Stimulated activated CD8-positive, alpha-beta memory T cell treated with anti-CD3 and anti-CD28 coated beads, Interleukin-7, amount 100 ng/mL, for 24 hours (primary cell): Measurements from ENCODE around the gene NFATC4.
"Not testable (repeated sequence)": the region's sequence is repeated elsewhere in the genome, so short reads cannot be mapped to it uniquely, and the experiment has no call there.

Source experiments
- DNase-seq: peaks from one replicate; pipeline ENCODE4 v3.0.0-alpha.2; 2020; ENCODE audit warnings: low read depth

The NFATC4 gene

GRCh38 chr14:24339284-24340151 is 28.5 kb upstream of the NFATC4 start, which contains the start of gene RIPK3:
Gene RIPK3, minus strand, starts transcription at chr14:24339991. Its CDS starts 165 bp downstream, at chr14:24339826.
- DNase-seq: no peak

- no peak for DNase-seq
Measured at GRCh38 chr14:24340606-24341005, 27.4 kb upstream of the NFATC4 start.

- DNase-seq: no peak
Measured at GRCh38 chr14:24342889-24343288, 25.1 kb upstream of the NFATC4 start.

DNA sequence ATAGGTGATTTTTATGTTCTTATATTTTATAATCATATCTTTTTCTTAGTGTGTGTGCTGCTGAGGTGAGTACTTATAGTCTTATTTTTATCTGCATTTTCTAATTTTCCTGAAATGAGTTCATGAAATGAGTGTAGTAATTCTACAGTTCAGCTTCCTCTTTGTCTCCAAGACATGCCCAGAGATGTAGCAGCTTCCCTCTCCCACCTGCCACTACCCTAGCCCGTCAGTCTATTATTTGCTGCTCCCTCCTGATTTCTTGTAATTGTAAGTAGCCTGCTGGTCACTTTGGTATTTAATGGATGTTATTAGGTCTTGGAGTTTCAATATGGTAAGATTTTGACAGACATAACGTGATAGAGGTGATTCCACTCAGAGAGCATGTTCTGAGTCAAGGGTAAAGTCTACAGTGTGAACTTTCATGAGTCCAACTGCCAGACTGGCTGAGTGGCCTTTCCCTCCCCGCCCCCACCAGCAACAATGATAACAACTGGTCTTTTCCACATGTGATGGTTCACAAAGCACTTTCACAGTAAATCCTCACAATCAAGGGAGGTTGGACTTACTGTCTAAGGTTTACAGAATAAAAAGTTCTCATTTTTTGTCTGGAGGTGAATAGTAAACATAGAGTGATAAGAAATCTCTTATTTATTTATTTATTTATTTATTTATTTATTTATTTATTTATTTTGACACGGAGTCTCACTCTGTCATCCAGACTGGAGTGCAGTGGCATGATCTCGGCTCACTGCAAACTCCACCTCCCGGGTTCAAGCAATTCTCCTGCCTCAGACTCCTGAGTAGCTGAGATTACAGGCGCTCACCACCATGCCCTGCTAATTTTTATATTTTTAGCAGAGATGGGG is 24.0 kb upstream of the NFATC4 start:
- DNase-seq: no peak

DNA sequence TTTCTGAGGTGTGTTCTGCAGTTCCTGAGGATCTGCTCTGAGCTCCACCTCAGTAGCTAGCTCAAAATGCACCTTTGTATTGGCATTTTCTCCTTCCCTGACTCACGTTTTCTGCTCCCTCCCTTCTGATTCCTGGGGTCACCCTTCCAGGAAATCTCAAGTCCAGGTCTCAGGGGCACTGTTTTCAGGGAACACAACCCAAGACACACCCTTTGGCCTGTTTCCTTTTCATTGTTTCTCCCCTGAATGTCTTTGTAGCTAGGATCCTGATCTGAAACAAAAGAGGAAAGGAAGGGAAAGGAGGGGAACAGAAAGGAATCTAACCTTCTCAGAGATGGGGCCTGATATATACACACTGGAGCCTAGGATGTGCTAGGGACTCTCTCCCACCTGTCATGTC is 20.9 kb upstream of the NFATC4 start:
- no peak for DNase-seq

DNA sequence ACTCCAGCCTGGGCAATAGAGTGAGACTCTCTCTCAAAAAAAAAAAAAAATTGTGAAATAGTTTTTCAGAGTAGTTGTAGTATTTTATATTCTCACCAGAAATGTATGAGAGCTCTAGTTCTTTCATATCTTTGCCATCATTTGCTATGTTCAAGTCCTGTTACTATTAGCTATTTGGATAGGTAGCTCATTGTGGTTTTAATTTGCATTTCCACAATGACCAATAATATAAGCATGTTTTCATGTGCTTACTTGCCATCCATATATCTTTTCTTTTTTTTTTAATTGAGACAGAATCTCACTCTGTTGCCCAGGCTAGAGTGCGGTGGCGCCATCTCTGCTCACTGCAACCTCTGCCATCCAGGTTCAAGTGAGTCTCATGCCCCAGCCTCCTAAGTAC is 19.8 kb upstream of the NFATC4 start:
- DNase-seq: no peak

- DNase-seq: no peak
Measured at GRCh38 chr14:24349742-24350141, 18.2 kb upstream of the NFATC4 start.

- DNase-seq: no peak
Measured at GRCh38 chr14:24351517-24351916, 16.5 kb upstream of the NFATC4 start.

GRCh38 chr14:24353559-24354481 is 14.2 kb upstream of the NFATC4 start:
- no peak for DNase-seq

DNA sequence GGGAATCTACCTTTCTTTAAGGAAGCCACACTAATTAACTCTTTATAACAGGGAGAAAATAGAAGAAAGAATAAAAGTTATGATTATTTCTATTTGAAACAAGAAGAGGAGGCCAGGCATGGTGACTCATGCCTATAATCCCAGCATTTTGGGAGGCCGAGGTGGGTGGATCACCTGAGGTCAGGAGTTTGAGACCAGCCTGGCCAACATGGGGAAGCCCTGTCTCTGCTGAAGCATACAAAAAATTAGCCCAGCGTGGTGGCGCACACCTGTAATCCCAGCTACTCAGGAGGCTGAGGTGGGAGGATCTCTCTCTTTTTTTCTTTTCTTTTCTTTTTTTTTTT is 13.5 kb upstream of the NFATC4 start:
- not testable (repeated sequence) for DNase-seq

GRCh38 chr14:24355009-24355408 is 13.0 kb upstream of the NFATC4 start:
- no peak for DNase-seq

DNA sequence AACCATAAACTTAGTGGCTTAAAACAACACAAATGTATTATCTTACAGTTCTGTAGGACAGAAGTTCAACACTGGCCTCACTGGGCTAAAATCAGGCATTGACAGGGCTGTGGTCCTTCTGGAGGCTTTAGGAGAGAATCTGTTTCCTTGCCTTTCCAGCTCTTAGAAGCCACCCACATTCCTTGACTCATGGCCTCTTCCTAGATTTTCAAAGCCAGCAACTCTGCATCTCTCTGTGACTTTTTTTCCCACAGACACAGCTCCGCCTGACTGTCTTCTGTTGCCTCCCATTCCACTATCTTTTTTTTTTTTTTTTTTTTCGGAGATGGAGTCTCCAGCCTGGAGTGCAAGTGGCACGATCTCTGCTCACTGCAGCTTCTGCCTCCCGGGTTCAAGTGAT is 11.8 kb upstream of the NFATC4 start:
- no peak for DNase-seq

- no peak for DNase-seq
Measured at GRCh38 chr14:24360281-24360680, 7.7 kb upstream of the NFATC4 start.

DNA sequence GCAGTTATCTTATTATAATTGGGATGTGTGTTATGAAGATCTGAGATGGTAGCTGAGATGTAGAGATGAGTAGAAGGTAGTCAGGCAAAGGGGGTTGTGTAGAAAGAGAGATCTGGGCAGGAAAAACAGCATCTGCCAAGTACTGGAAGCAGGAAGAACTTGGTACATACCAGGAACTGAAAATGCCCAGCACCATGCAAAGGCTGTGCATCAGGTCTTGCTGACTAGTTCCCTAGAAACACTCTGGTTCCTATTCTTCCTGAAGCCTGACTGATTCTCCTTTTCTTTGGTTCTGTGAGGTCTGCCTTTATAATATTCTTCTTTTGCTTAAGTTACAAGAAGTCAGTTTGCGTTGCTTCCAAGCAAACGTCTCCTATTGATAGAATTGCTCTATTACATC is 6.7 kb upstream of the NFATC4 start:
- DNase-seq: no peak

- no peak for DNase-seq
Measured at GRCh38 chr14:24362241-24362960, 5.6 kb upstream of the NFATC4 start.

- DNase-seq: no peak
Measured at GRCh38 chr14:24363401-24363800, 4.6 kb upstream of the NFATC4 start.

GRCh38 chr14:24364841-24365240 is 3.1 kb upstream of the NFATC4 start:
- no peak for DNase-seq

DNA sequence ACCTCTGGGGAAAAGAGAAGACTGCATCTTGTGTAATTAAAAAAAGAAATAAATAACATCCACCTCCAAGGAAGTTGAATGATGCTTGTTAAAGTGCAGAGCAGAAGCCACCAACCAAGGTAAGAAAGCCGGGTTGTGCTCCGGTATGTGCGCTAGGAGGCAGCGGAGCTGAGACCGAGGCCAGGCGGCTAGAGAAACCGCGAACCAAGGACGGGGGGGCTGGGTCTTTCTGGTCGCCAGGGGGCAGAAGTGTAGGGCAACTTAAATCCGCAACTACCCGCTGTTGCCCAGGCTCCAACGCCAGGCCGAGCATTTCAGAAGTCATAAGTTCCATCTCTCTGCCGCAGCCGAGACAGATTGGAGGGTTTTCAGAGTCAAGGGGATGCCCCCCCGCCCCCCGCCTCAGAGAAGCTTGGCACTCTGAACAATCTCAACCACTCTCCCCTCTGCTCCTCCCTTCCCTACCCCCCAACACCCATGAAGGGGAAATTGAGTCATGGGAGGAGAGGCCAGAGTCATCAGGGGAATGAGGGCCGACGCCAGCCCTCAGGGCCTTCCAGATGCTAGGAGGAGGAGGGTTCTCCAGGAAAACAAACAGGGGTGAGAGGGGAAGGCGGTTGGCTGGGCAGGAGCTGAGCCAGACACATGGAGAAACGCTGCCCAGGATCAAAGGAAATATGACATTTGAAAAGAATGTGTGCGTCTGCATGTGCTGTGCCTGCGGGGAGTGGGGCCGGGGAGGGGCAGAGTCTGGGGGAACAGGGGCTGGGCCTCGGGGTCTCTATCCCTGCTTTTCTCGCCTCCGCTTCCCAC is 2.2 kb upstream of the NFATC4 start:
- DNase-seq: peak; percentile 34

DNA sequence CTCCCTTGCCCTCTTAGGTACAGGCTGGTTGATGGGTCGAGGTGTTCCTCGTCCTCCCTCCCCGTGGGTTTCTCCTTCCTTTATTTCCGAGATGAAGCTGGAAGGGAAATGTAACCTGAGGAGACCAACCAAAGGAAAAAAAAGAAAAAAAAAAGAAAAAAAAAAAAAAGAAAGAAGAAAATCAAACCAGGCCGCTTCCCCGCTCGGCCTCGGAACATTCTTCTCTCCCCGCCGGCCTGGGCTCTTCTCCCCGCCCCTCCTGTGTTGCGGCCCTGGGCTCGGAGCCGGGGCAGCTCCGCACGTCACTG is 1.6 kb upstream of the NFATC4 start:
- no peak for DNase-seq

- DNase-seq: no peak
Measured at GRCh38 chr14:24366721-24367513, 1.1 kb upstream of the NFATC4 start.
